GM19025 (cell line): ENCODE measurements around the gene UBE2E2.

Experiments used
- ATAC-seq: cut with Tn5 transposase; IDR thresholded peaks from one replicate; pipeline ENCODE4 v1.9.1; 2021; ENCODE audit warnings: mild to moderate bottlenecking, low read depth, moderate library complexity; ENCODE audit not compliant: unreplicated experiment

Gene UBE2E2

GRCh38 chr3:23192816-23193215 is 10.3 kb upstream of the UBE2E2 start:
- ATAC-seq: no peak

- no peak for ATAC-seq
These were observed 9.3 kb upstream of the UBE2E2 start for GRCh38 chr3:23193831-23194230.

GRCh38 chr3:23198801-23199200 is 4.3 kb upstream of the UBE2E2 start:
- ATAC-seq: no peak

- ATAC-seq: no peak
These were observed 3.5 kb upstream of the UBE2E2 start for GRCh38 chr3:23199649-23200048.

GRCh38 chr3:23201154-23201838 is 1.8 kb upstream of the UBE2E2 start:
- no peak for ATAC-seq

GRCh38 chr3:23202203-23202920 is 765 bp upstream of the UBE2E2 start:
- ATAC-seq: no peak

- ATAC-seq: no peak
These were observed 692 bp downstream of the UBE2E2 start for GRCh38 chr3:23203708-23204330.

- no peak for ATAC-seq
These were observed 3.2 kb downstream of the UBE2E2 start for GRCh38 chr3:23206366-23206765.

GRCh38 chr3:23209103-23209502 is 6.0 kb downstream of the UBE2E2 start:
- no peak for ATAC-seq

GRCh38 chr3:23209747-23210487 is 6.8 kb downstream of the UBE2E2 start:
- ATAC-seq: no peak

GRCh38 chr3:23213813-23214212 is 10.7 kb downstream of the UBE2E2 start:
- no peak for ATAC-seq

GRCh38 chr3:23217872-23218554 is 14.9 kb downstream of the UBE2E2 start:
- ATAC-seq: no peak

GRCh38 chr3:23219117-23219516 is 16.0 kb downstream of the UBE2E2 start:
- ATAC-seq: peak; percentile 40

- ATAC-seq: peak; percentile 53
These were observed 16.4 kb downstream of the UBE2E2 start for GRCh38 chr3:23219552-23219951.

GRCh38 chr3:23221136-23221535 is 18.0 kb downstream of the UBE2E2 start:
- ATAC-seq: no peak

GRCh38 chr3:23232016-23232415 is 28.9 kb downstream of the UBE2E2 start:
- ATAC-seq: no peak

GRCh38 chr3:23232854-23233253 is 29.7 kb downstream of the UBE2E2 start:
- no peak for ATAC-seq

GRCh38 chr3:23235264-23235663 is 32.1 kb downstream of the UBE2E2 start:
- no peak for ATAC-seq

GRCh38 chr3:23236890-23237289 is 33.8 kb downstream of the UBE2E2 start:
- no peak for ATAC-seq

- no peak for ATAC-seq
These were observed 35.0 kb downstream of the UBE2E2 start for GRCh38 chr3:23238156-23238555.
